NCI-H226 (cell line): Measurements from ENCODE around the gene RTL5.
A peak's percentile ranks its signal among the peaks of the same experiment; 100 is the strongest.

Experiments
- DNase-seq: peaks from one replicate; pipeline ENCODE4 v3.0.0-alpha.2; 2015

Gene RTL5

GRCh38 chrX:72107841-72108595 is 23.7 kb downstream of the RTL5 start:
- no peak for DNase-seq

- peak; percentile 71 for DNase-seq
Observed at GRCh38 chrX:72107320-72107719, 24.4 kb downstream of the RTL5 start.

GRCh38 chrX:72105436-72105835 is 26.3 kb downstream of the RTL5 start:
- DNase-seq = no peak

GRCh38 chrX:72102760-72103159 is 29.0 kb downstream of the RTL5 start:
- no peak for DNase-seq

GRCh38 chrX:72102126-72102525 is 29.6 kb downstream of the RTL5 start:
- DNase-seq = no peak

GRCh38 chrX:72101597-72102037 is 30.1 kb downstream of the RTL5 start:
- peak; percentile 39 for DNase-seq

- DNase-seq = no peak
Observed at GRCh38 chrX:72100824-72101351, 30.8 kb downstream of the RTL5 start.

- no peak for DNase-seq
Observed at GRCh38 chrX:72100051-72100755, 31.5 kb downstream of the RTL5 start.

- no peak for DNase-seq
Observed at GRCh38 chrX:72097098-72097497, 34.6 kb downstream of the RTL5 start.

GRCh38 chrX:72095370-72095769 is 36.3 kb downstream of the RTL5 start:
- DNase-seq = no peak

- DNase-seq = no peak
Observed at GRCh38 chrX:72094894-72095293, 36.8 kb downstream of the RTL5 start.

GRCh38 chrX:72089254-72089653 is 42.5 kb downstream of the RTL5 start:
- DNase-seq = no peak

GRCh38 chrX:72088761-72089160 is 43.0 kb downstream of the RTL5 start:
- no peak for DNase-seq

GRCh38 chrX:72086995-72087394 is 44.7 kb downstream of the RTL5 start:
- no peak for DNase-seq

- no peak for DNase-seq
Observed at GRCh38 chrX:72084114-72084513, 47.6 kb downstream of the RTL5 start.

GRCh38 chrX:72083291-72083690 is 48.4 kb downstream of the RTL5 start:
- DNase-seq = no peak

- DNase-seq = no peak
Observed at GRCh38 chrX:72081605-72082320, 50.0 kb downstream of the RTL5 start.

GRCh38 chrX:72080800-72081199 is 50.9 kb downstream of the RTL5 start:
- DNase-seq = no peak

GRCh38 chrX:72080150-72080549 is 51.6 kb downstream of the RTL5 start:
- no peak for DNase-seq

- no peak for DNase-seq
Observed at GRCh38 chrX:72079607-72080006, 52.1 kb downstream of the RTL5 start.

GRCh38 chrX:72078411-72078810 is 53.3 kb downstream of the RTL5 start:
- DNase-seq = no peak
